HG03159 (cell line): Measurements from ENCODE around the gene TMA16.
"Not testable (repeated sequence)": the region's sequence is repeated elsewhere in the genome, so short reads cannot be mapped to it uniquely, and the experiment has no call there.

Source experiments
- ATAC-seq: cut with Tn5 transposase; IDR thresholded peaks from one replicate; pipeline ENCODE4 v1.9.1; 2021; ENCODE audit warnings: mild to moderate bottlenecking, moderate library complexity; ENCODE audit not compliant: unreplicated experiment

The TMA16 gene

DNA sequence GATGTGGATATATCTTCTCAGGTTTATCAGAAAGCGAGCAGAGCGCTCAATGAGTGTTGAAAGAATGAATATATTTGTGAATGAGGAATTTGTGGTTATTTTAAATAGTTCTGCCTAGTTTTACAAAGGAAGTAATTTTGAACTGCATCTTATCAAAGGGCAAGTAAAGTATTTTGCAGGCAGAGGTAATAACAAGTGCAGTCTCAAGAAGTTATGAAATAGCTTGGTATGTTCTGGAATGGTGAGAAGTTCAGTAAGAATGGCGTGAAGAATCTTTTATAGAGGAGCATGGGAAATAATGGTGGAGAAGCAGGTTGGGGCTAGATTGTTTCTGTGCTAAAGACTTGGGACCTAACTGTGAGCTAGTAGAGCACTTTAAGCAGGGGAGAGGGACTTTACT lies 10.9 kb downstream of the TMA16 start:
- no peak for ATAC-seq

DNA sequence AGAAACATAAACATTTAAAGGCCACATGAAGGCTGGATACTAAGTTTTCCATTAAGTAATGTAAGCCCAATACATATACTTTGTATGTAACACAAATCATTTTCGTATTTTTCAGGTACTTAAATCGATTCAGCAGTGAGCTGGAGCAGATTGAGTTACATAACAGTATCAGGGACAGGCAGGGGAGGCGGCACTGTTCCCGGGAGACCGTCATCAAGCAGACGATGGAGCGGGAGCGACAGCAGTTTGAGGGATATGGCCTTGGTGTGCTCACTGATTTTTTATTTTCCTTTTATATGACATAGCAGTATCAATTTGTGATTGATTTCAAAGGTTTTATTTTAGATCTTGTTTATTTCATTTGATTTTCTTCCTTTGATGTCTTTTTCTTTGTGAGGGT lies 20.7 kb downstream of the TMA16 start:
- no peak for ATAC-seq

DNA sequence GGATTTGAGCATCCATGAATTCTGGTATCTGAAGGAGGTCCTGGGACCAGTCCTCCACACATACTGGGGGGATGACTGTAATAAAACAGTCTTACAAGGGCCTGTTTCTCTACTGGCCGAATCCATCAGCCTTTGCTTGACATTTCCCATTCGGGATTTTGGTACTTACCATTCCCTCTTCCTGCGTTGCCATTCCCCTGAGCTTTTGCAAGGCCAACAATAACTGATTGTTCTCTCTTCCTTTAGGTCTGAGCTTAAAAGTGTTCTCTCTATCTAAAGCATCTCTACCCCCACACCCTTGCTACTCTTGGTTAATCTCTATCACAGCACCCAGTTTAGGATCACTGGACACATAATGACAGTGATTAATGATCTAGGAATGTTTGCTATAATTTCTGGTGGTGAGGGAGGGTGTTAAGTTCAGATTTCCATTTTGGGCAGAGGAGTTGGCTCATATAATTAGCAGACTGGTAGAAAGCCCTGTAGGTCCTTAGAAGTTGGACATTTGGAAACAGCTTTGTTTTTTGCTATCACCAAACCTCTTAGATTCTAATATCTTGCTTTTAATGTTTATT lies 29.4 kb downstream of the TMA16 start:
- ATAC-seq = no peak

DNA sequence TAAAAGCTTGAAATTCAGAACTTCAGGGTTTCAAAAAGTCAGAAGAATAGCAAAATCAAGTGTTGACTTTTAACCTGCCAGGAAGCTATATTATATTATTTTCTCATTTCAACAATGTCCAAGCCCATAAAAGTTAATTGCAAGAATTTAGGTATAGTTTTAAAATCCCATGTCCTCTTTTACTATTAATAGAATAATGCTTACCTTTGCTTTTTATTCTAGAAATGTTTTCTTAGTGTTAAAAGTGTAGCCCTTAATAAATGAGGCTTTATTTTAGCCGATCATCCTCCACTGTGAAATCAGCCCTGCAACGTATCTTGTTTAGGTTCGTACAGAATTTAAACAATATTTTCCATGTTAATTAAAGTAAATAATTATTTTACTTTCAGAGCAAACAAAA lies 31.5 kb downstream of the TMA16 start:
- no peak for ATAC-seq

- ATAC-seq = no peak
These were observed 32.7 kb downstream of the TMA16 start for GRCh38 chr4:163527172-163527571.

DNA sequence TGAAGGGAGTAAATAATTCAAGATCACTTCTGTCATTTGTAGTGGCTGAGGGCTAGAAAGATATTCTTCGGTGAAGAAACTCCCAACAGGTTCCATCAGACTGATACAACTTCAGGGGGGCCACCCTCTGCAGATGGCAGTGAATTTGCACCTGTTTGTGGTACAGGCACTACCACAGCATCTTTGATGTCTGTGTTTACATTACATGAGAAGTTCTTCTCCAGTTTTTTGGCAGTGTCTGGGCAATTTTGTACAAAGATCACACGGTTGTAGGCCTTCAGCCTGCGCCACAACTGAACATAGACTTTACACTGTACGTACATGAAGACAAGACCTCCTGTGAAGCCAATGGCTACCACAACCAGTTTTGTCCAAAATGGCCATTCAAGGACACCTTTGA lies 34.2 kb downstream of the TMA16 start:
- ATAC-seq = no peak

- no peak for ATAC-seq
These were observed 39.6 kb downstream of the TMA16 start for GRCh38 chr4:163534056-163534455.

DNA sequence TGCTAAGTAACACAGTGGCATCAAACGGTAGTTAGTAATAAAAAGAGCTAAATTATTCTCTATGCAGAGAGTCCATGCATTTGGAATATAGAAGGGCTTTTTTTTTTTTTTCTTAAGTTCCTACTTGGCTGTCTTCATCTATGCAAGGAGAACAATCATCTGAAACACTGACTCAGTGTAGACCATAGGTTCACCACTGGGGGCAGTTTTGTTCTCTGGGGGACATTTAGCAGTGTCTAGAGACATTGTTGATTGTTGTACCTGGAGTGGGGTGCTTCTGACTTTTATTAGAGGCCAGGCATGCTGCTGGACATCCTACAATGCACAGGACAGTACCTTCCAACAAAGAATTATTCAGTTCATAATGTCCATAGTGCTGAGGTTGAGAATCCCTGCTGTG lies 41.2 kb downstream of the TMA16 start:
- ATAC-seq = peak; percentile 65

GRCh38 chr4:163536091-163536490 lies 41.6 kb downstream of the TMA16 start:
- no peak for ATAC-seq

GRCh38 chr4:163537114-163537513 lies 42.6 kb downstream of the TMA16 start:
- ATAC-seq = no peak

GRCh38 chr4:163538820-163539219 lies 44.3 kb downstream of the TMA16 start:
- ATAC-seq = not testable (repeated sequence)

GRCh38 chr4:163540448-163540847 lies 46.0 kb downstream of the TMA16 start:
- no peak for ATAC-seq

DNA sequence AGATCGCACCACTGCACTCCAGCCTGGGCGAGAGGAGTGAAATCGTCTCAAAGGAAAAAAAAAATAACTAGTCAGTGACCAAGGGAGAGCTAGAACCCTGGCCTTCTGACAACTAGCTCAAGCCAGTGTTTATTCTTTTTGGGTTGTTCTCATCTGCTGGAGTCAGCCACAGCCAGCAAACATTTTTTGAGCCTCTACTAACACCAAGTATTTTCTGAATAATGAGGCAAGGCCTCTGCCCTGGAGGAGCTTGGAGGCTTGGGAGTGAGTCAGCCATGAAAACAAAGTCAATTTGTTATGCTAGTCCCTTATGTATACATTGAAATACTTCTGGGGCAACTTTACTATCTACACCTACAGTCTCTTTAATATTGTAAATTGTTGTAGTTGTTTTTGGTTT lies 46.5 kb downstream of the TMA16 start:
- no peak for ATAC-seq

- no peak for ATAC-seq
These were observed 47.8 kb downstream of the TMA16 start for GRCh38 chr4:163542275-163542674.

DNA sequence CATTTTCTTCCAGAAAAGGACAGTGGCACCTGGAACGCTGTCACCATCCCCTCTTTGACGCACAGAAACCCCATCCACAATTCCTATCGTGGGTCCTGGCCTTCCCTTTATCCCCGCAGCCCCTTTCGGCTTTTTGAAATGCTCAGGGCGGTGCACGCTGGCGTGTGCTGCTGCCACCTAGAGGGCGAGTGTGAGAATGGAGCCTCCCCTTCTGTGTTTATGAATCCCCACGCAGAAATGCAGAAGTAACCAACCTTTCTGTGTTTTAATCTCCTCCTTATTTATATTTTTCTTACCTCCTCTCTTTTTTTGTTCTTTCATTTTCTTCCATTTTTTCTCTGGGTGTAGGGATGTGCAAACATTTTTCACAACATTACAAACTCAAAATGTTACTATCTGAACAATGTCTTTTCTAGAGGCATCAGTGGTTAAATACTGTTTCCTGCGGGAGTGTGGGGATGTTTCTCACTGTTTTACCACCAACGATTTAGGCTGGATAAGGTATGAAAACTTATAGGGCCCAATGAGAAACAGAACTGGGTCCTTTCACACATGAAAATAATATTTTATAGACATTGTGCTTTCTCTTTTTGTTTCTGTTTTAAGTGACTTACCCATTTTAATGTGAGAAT lies 50.0 kb downstream of the TMA16 start:
- ATAC-seq = peak; percentile 87

GRCh38 chr4:163548481-163549243 lies 54.2 kb downstream of the TMA16 start:
- peak; percentile 36 for ATAC-seq

- ATAC-seq = no peak
These were observed 56.4 kb downstream of the TMA16 start for GRCh38 chr4:163550869-163551267.

DNA sequence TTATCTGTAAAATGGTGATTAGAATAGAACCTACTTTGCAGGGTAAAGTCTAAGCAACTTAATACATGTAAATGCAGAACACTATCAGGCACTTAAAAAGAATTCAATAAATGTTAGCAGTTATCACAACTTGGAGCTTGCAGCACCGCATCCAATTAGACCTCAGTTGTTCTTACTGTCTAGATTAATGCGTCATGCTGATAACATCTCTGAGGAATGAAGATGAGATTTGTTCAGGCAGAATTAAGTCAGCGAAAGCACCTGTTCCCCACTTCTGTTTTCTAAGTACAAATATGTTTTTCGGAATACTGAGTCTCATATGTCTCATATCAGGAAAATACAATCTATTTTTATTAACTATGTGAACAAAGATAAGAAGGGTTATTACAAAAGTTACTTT lies 58.7 kb downstream of the TMA16 start:
- ATAC-seq = no peak

DNA sequence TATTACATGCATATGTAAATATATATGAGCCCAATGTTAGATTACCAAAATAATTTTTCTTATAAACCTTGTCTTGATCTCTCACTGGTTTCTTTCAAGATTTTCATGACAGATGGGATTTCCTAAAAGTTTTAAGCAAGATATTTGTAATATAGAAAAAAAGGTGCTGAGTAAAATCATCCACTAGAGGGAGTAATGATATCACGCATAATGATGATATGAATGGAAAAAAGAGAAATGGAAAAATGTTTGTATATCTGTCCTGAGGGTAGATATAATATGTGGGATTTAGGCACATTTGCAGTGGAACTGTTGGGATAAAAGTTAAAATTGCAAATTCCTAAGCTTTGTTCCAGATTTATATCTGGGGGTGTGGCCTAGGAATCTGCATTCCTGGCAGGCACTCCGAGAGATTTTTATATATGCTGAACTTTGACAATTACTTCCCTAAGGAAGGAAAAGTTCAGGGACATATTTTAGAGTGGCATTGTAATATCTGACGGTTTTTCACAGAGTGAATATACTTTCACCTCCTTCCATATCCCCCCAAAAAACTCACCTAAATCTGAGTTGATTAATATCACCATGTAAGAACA lies 60.5 kb downstream of the TMA16 start:
- no peak for ATAC-seq

- peak; percentile 37 for ATAC-seq
These were observed 61.7 kb downstream of the TMA16 start for GRCh38 chr4:163556177-163556576.

DNA sequence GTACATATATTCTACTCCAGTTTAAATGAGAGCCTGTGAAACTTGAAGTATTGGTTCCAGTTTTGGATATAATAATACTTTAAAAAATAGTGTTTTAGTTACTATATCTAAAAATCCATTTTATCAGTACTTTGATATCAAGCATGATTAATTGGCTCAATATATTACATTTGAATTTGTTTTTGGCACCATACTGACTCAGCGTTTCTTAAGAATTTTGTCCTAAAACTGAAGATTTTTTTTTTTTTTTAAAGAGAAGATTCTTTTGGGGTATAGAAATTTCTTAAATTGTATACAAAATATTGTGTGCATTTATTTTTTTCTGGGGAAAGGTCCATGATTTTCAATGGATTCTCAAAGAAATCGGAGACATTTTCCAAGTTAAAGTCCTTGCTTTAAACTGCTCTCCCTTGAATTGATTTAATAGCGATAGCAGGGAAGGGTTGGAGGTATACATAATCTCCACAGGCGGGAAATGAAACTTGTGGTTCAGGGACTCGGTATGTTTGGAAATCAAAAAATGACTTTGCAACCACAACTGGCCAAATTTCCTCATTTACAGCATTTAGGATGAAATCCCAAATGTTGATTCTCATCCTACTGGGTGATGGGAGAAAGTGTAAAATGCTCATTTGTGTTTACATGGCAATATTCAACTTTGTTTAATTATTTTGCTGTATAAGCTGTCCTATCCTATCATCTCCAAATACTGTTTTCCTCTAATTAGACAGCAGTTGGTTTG lies 62.3 kb downstream of the TMA16 start:
- ATAC-seq = no peak
